HL-60/S4 treated with retinoic acid at 250 ng/mL for 4 days and 3 days (cell line): ENCODE measurements around the gene GAS7.

Experiments
- in situ Hi-C: fragments of 300-500 bp; cut with MboI; formaldehyde crosslinking; loops from 2 replicates; pipeline ENCODE4 v1.7.0; 2022; ENCODE audit warnings: low sequenced_read_pairs

GAS7 gene

DNA sequence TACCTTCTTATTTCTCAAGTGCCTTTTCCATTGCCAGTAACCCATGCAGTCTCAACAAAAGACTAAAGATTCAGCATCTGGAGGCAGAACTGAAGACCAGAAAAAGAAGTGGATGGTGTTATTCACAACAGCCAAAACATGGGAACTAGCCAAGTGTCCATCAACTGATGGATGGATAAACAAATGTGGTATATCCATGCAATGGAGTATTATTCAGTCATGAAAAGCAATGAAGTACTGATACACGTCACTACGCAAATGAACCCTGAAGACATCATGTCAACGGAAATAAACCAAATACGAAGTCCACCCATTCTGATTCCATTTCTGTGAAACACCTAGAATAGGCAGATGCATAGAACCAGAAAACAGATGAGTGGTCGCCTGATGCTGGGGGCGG is 25.6 kb downstream of the GAS7 start:
- in situ Hi-C loops: no loop called here

DNA sequence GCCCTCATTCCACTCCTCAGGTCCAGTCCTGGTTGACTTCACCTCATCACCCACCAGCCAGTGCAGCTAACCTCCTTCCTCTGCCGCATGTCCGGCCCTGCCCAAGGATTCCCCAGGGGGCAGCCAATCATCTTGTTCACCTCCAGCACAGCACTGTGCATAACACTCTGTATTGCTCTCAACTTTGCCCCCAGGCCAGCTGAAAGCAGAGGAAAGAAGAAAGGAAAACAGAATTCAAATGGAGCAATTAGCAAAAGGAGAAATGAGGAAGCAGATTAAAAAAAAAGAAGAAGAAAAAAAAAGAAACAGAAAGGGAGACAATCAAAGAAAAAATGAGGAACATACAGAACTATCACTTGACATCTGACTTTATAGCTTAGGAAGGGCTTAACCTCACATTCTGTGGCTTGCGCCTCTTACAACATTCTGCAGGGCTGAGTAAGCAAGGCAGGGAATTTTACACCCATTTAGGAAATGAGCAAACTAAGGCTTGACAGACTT is 26.1 kb downstream of the GAS7 start:
- in situ Hi-C loops: no loop called here

DNA sequence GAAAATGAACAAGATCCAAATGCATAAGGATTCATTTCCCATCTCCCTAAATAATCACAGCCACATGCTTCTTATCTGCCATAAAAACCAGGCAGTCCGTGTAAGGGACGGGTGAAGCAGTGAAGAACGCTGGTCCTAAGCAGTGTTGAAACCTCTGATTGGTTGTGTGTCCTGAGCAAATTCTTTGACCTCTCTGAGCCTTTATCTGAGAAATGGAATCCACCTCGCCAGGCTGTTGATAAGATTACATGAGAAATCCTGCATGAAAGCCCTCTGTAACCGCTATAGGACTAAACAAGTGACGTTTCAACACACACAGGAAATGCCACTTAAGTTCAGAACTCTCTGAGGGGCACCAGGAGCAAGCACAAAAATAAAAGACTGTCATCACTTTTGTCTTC is 26.8 kb downstream of the GAS7 start:
- in situ Hi-C loops: no loop called here

GRCh38 chr17:10171122-10171571 is 27.3 kb downstream of the GAS7 start:
- in situ Hi-C loops: no loop called here

- in situ Hi-C loops: no loop called here
These were observed 28.2 kb downstream of the GAS7 start for GRCh38 chr17:10170233-10170632.

GRCh38 chr17:10169290-10169689 is 29.1 kb downstream of the GAS7 start:
- in situ Hi-C loops: no loop called here

DNA sequence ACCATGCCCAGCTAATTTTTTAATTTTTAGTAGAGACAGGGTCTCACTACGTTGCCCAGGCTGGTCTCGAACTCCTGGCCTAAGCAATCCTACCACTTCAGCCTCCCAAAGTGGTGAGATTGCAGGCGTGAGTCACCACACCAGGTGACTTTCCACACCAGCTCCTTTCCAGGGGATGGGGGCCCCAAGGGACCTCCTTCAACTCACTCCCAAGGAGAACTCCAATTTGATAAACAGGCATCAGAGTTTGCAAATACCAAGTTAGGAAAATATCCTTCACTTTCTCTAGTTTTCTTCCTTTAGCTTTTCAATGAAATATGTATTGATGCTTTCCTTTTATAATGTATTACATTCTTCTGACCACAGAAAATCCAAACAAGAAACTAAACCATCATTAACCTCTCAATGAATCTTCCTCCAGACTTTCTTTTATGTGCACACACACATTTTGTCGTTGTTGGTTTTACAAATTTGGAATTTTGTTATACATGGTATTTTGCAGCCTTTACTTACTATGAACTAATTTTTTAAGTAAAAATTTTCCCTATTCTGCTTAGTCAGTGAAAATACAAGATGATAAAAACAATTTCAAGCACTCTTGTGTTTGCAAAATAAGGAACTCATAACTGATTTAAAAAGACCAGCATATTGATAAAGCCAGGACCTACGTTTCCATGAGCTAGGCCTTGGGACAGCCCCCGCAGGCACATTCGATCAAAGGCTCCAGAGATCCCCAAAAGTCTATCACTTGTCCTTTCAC is 32.0 kb downstream of the GAS7 start:
- in situ Hi-C loops: no loop called here

DNA sequence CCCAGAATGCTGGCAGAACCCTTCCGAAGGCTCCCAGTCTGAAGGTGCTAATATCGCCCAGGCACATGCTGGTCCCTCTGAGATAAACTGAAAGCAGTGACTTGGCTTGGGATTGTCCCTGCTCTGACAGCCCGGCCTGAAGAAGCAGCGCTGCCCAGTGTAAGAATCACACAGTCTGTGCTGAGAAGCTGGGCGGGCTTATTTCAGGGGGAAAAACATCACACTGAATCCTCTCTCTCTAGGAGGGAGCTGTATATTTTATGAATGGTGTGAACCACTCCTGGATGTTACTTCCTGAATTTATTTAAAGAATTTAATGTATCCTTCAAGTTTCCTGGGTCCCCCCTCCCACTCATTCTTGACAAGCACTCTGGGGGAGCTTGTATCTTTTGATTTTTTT is 36.3 kb downstream of the GAS7 start:
- in situ Hi-C loops: no loop called here

GRCh38 chr17:10161386-10161785 is 37.0 kb downstream of the GAS7 start:
- in situ Hi-C loops: no loop called here

DNA sequence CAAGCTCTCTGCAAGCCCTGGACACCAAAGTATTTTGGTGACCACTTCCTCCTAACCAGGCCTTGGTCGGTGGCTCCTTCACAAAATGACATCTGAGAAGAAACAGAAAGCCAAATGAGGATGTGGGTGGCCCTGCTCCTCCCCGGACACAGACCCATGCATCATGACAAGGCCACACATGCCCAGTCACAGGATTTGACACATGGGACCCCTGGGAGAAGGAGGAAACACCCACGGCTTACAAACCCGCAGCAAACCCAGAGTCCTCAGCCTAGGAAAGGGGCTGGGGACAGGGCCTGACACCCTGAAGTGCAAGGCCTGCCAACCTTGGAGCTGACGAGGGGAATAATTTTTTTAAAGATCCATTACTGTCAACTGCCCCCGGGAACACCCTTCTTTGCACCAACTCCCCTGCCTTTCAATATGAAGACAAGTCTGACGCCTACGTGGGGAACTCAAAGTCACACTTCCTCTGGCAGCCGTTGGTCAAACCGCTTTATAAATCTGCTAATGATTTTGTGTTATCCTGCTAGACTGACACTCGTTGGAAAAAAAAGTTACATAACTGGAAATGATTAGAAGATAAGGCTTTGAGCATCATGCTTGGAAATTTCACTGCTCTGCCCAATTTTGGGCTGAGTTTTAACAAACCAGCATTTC is 41.3 kb downstream of the GAS7 start:
- in situ Hi-C loops: no loop called here

DNA sequence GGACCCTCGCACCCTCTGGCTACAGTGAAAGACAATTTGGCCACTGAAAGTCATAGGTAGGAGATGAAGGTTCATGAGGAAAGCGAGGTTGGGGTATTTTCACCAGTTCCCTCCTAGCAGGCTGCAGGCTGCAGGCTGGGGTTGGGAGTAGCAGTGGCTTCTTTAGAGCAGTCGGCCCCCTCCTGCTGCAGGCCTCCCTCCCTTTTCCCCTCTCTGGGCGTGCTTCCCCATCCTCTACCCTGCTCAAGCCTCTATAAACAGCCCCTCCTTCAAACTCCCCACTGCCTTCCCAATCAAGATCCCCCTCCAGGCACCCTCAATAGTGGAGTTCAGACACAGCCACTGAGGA is 41.8 kb downstream of the GAS7 start:
- in situ Hi-C loops: no loop called here

DNA sequence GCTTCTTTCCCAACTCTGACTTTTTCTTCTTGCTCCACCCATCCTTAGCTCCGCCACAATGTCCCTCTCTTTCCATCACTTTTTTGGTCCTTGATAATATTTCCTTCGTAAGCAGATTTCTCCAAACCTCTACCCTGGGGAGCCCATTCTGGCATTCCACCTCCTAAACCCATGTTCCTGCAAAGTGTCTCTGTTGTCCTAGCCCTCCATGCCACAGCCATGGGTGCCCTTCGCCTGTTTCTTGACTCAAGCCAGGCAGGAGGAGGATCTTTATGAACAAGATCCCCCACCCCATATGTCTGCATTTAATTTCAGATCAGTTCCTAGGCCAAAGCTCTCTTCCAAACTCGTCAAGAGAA is 42.4 kb downstream of the GAS7 start:
- in situ Hi-C loops: no loop called here

GRCh38 chr17:10155371-10156076 is 42.9 kb downstream of the GAS7 start:
- in situ Hi-C loops: no loop called here

- in situ Hi-C loops: no loop called here
These were observed 46.5 kb downstream of the GAS7 start for GRCh38 chr17:10151667-10152496.

DNA sequence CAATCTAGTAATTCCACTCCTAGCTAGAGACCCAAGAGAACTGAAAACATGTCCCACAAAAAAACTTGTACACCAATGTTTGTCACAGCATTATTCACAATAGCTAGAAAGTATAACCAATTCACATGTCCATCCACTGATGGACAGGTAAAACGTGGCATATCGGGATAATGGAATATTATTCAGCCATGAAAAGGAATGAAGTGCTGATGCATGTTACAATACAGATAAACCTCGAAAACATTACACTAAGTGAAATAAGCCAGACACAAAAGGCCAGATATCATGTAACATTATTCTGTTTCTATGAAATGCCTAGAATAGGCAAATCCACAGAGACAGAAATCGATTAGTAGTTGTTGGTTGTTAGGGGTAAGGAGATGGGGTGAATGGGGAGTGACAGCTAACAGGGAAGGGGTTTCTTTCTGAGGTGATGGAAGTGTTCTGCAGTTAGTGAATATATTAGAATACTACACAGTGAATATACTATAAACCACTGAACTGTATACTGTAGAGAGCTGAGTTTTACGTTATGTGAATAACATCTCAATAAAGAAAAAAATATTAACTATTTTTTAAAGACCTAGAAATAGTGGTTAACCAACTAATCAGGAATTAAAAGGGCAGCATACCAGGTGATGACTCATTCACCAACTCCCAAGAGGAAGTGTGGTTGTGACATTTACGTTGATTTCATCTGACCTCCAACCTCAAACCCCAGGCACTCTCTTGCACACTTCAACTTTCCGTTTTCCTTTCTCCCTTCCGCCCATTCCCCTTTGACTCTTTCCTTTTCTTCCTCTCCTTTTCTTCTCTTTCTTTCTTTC is 48.6 kb downstream of the GAS7 start:
- in situ Hi-C loops: no loop called here

DNA sequence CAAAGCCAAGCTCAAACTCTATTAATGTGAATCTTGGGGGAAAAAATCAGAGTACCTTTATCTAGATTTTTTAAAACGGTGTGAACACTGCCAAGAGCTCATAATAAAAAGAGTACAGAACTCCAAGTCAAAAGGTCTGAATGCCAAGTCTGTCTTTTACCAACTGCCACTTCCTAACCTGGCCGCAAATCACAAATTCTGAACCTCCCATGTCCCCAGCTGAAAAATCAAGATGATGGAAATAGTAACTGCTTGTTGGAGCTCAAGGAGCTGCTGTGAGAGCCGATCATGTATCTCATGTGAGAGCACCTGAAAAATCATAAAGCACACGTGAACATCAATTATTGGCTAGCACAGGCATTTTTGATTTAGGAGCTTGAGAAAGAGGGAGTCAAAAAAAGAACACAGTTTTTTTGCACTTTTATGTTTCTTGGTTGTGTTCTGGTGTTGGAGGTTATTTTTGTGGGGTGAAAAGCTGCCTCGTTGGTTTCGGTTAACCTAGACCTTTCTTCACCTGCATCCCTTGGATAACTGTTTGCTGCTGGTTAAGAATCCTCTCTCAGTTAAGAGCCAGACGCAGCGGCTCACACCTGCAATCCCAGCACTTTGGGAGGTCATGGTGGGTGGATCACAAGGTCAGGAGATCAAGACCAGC is 50.5 kb downstream of the GAS7 start:
- in situ Hi-C loops: no loop called here

- in situ Hi-C loops: no loop called here
These were observed 51.4 kb downstream of the GAS7 start for GRCh38 chr17:10147040-10147439.

GRCh38 chr17:10144982-10145381 is 53.4 kb downstream of the GAS7 start:
- in situ Hi-C loops: no loop called here

DNA sequence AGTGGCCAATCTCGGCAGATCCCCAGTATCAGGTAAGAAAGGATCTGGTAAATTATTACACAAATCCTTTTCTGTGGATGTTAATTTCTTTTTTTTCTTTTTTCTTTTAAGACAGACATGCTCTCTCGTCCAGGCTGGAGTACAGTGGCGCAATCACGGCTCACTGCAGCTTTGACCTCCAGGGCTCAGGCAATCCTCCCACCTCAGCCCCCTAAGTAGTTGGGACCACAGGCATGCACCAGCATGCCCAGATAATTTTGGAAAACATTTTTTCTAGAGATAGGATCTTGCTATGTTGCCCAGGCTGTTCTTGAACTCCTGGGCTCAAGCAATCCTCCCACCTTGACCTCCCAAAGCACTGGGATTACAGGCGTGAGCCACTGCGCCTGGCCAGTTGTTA is 54.0 kb downstream of the GAS7 start:
- in situ Hi-C loops: no loop called here

GRCh38 chr17:10141436-10141835 is 57.0 kb downstream of the GAS7 start:
- in situ Hi-C loops: no loop called here
